Measurements from ENCODE around the gene ESRP2.
A peak's percentile ranks its signal among the peaks of the same experiment; 100 is the strongest.

Gene ESRP2

DNA sequence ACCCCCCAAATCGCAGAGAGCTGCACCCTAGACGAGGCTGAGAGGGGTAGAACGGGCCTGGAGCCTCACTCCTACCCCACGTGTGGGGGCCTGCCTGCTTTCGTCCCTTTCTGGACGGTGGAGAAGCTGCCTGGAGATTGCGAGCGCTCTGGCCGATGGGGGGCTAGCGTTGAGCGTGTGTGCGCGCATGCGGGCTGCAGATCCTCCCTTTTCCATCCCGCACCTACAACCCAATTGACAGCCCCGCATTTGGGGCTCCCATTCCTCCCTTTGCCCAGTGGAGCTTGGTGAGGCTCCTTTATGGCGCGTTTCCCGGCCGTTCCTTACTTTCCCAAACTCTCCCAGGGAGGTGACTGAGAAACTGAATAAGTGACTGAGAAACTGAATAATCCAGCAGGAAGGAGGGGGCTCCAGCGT, 907 bp upstream of the ESRP2 start:
- no peak for DNase-seq

DNA sequence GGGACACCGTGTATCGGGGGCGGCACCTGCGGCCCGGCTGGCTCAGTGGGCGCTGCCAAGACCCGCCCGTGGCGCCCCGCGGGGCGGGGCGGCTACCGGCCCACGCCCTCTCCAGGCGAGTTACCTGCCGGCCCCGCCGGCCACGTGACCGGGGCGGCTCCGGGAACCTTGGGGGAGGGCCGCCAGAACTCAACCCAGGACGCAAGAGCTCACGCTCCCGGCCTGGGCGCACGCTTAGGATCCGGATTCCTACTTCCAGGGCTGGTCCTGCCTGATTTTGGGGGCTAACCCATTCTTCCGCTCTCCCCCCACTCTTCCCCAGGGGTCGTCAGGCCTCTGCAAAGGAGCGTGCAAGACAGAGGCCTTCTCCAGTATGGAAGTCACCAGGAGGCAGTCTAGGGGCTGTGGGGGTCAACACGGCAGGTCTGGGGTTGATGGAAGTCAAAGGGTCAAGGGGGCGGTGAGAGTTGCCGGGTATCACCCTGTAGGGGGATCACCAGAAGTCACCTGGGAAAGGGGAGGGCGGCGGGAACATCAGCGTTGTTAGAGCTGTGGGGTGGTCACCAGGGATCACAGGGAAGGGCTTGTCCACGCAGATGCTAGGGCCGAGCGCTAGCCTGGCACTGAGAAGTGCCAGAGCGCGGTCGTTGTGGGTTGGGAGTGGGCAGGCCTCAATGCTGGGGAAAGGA, 354 bp upstream of the ESRP2 start:
- DNase-seq, result no peak

DNA sequence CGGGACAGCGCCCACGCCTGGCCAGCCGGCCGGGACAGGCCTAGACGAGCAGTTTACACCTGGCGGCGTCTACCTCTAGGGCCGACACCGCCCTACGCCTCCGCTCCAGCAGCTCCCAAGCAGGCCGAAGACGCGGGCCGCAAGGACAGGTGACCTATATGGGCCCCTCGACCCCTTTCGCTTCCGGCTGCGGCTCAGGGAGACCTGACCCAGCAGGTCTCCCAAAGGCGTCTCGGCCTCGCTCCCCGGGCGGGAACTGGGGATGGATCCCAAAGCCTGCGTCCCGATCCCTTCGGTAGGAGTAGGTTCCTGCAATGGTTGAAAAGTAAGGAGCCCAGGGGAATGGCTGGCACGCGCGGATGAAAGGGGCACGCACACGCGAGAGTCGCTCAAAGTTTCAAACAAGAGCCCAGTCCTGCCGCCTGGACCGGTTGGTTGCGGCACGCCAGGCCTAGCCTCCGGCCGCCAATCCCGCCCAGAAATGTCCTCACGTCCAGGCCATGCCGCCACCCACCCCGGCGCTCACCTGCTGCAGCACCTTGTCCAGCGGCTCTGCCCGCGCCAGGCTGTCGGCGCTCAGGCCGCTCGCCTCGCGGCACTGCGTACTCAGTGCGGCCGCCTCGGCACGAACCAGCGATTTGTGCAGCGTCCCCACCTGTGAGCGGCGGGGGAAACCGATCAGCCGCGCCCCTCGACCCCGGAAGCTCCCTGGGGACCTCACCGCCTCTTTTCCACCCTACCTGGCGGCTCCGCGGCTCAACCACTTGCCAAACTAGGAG, 630 bp downstream of the ESRP2 start:
- no peak for DNase-seq

DNA sequence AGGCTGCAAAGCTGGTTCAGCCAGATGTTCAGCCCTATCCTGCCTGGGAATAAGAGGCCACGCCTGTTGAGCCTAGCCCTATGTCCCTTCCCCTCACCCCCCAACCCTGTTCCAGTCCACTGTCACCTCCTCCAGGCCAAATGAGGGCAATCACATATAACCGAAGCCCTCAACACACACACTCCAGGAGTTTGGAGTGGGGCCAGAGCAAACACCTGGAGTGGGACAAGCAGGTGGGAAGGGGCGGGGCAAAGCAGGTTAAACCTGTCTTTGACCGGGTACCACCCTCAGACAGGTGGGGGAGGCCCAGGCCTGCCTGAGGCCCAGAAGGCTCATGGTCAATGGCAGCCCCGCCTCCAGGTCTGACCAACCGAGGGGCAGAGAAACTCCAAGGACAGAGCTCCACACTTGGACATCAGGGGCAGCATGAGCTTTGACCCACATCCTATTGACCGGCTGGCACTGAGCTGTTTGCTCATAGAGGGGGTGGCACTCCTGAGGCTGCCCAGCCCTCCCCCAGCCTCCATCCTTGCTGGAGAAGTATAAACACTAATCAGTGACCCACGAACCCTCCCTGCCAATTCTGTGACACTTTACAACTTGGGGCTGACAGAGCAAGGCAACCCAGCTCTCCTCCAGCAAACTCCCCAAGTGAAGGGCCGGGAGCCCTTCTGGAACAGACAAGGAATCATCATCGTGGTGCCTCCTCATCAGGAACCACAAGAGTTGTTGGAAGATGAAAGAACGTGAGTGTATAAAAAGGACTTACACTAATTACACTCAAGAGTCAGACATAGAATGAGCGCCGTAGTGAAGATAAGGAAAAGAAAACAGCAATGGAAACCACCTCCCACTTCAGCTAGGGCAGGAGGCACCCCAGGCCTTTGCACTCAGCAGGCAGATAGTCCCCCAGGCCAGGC, 1.5 kb downstream of the ESRP2 start:
- DNase-seq, result no peak

DNA sequence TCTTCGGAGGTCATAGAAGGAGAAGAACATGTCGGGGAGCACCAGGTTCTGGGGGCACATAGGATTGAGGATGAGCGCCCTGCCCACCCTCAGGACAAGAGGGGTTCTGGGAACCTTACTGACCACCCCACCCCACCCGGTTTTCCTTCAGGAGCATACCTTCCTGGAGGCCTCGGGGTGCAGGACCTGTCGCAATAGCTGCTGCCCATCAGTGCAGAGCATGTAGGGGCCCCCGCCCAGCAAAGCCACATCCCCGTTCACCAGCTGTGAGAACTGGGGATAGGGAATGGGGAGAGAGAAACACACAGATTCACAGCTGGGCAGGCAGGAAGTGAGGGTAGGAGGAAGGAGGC, 2.1 kb downstream of the ESRP2 start:
- DNase-seq, result no peak

DNA sequence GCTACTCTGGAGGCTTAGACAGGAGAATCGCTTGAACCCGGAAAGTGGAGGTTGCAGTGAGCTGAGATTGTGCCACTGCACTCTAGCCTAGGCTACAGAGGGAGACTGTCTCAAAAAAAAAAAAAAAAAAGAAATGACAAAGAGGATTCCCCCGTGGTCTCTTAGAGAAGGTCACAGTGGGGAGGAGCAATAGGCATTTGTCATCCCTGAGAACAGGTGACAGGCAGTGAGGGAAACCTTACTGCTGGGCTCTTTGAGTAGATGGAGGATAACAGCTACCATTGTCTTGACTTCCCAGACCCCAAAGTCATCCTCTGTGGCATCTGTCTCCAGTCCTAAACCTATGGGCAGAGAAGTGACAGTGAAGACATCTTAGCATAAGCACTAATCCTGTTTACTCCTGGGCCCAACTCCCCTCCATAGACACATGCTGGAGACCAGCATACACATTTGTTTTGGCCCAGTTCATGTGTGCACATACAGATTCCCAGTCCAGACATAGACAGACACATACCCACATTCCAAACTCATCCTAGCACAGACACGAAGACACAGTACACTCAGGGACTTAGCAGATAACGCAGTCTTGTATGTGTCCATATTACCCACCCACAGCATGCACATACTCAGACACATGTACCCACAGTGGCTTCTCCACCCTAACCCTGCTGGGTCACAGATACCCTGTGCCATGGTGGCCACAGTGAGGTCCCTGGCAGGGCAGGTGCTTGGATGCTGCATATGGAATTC, 2.7 kb downstream of the ESRP2 start:
- DNase-seq, result no peak

DNA sequence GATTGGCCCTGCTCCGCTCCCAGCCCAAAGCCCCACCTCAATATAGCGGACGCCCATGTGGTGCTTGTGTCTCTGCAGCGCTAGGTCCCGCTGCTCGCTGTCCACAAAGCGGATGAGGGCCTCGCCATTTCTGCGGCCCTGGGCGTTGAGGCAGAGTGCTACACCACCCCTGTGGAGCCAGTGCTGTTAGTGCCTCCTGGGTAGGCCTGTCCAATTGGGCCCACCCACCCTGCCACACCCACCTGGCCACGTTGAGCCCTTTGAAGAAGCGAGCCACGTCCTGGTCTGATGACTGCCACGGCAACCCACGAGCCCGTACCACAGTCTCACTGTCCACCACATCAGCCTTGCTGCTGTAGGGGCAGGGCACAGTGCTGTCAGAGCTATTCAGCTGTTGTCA, 3.6 kb downstream of the ESRP2 start:
- DNase-seq, result no peak

DNA sequence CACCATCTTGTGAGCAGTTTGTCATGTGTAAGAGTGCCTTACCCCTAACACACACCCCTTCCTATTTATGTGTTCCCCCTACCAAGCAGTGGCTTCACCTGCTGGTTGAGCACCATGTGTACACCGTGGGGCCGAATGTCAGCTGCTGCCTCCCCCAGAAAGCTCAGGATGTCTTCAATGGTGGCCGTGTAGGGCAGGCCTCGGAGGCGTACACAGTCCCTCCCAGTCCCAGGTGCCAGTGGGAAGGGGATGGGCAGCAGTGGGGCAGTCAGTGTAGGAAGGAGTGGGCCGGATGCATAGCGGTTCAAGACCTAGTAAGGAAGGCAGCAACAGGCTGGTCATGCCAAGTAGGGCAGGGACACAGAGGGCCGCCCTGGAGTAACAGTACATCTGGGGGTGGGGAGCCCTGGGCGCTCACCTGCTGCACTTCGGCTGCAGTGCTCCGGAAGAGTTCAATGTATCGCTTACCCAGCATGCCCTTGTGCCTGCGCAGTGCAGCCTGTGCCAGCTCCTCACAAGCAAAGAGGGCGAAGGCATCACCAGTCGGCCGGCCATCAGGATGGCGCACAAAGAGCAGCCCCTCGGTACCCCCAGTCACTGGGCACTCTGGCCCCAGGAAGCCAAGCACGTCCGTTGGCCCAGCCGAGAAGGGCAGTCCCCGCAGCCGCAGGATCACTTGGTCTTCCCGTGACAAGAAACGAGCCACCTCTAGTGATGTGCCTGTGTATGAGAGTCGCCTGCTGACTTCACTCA, 4.4 kb downstream of the ESRP2 start:
- no peak for DNase-seq

DNA sequence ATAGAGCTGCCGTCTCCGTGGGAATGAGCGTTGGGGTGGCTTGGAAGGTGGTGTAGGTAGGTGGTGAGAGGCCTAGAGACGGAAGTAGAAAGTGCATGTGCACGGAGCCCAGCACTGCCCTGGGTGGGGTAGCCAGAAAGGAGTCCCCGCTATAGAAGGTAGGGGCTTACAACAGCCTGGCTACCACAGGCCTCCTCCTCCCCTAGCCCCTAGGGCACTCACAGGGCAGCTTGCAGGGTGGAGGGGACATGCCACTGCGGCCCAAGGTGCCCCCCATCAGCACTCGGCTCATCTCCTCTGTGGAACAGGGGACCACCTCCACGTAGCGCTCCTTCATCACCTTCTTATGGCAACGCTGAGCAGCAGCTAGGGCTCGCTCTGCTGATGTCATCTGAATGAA, 5.0 kb downstream of the ESRP2 start:
- DNase-seq, result no peak

DNA sequence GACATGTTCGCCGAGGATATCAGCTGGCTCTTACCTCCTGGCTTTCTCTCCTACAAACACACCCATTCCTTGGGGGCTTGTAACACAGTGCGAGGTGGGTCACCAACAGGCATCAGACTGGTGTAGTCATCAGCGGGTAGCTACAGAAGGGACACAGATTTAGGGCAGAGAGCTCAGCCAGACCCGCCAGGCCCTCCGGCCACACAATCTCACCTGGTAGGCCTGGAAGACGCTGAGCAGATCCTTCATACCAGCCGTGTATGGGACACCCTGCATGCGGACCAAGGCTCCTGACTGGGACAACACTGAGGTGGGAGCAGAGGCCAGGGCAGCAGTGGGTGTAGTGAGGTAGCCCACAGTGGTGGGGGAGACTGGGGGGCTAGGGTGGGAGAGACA, 5.8 kb downstream of the ESRP2 start:
- DNase-seq, result no peak

DNA sequence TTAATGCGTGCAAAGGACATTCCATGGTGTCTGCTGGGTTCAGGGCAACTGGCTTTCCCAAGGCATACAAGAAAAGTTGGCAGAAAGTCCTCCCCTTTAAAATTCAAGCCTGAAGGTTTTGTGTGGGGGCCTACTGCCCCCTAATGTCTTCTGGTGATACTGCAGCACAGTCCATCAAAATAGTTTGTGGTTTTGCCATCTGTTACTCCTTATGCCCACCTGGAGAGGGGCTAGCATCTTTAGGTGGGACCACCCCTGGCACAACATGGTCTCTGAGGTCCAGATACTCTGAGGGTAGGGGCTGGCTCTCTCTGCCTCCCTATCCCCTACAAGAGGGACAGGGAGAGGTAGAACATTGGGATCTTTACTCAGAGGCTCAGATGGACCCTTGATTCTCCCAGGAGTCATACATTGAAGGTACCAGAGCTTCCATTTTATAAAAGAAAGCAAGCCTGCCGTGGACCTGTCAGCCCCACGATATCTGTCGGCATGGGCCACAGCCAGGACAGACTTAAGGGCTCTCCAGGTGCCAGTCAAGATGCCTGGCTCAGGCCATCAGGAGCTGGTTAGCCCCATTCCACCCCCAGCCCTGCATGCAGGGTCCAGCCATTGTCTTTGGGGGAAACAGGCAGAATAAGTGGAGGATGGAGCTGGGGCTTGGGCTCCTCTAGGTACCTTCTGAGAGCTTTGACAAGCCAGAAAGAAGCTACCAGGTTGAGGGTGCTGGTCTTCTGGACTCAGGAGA, 6.3 kb downstream of the ESRP2 start:
- peak in 1 of 2 experiments; percentile 45 for DNase-seq

DNA sequence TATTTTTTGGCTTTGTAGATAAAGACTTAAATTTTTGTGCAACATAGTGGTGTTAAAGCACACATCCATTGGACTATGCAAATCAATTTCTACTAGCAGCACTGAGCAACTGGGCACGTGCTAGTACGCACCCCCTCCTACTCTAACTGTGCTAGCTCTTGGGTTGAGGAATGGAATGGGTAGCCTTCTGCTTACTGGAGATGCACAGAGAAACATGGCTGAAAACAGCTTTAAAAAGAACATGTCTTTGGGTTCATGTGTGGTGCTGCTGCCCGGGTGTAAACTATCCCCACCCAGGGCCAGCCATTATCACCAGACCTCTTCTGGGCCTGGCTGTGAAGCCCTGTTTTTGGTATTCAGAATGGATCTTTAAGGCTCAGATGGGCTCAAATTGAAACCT, 7.3 kb downstream of the ESRP2 start:
- no peak for DNase-seq

DNA sequence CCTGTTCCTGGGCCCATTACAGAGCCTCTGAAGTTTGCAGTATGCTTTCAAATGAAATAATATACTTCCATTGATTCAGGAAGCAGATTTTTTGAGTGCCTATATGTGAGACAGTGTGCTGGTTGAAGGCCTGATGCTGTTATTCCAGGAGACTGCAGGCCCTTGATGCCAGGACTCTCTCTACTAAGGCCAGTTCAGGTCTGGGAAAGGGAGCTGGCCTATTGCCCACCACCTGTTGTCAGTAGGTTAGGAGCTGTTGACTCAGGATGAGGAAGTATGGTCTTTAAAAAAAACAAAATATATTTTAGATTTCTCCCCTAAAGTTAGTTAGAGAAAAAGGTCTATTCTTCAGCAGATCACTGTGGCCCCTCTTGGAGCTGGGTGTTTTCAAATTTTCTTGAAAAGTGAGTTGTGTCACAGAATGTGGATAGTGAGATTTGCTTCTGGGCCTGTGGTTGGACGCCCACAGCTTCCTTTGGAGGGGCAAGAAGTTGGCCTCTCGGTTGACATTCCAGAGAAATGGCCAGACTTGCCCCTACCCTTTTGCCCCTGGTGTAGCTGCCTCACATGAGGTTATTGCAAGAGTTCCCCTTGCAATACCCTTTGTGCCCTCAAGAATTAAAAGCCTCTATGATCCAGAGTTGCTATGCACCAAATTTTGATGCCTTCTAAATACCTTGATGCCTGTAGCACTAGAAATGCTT, 7.9 kb downstream of the ESRP2 start:
- DNase-seq, result no peak

DNA sequence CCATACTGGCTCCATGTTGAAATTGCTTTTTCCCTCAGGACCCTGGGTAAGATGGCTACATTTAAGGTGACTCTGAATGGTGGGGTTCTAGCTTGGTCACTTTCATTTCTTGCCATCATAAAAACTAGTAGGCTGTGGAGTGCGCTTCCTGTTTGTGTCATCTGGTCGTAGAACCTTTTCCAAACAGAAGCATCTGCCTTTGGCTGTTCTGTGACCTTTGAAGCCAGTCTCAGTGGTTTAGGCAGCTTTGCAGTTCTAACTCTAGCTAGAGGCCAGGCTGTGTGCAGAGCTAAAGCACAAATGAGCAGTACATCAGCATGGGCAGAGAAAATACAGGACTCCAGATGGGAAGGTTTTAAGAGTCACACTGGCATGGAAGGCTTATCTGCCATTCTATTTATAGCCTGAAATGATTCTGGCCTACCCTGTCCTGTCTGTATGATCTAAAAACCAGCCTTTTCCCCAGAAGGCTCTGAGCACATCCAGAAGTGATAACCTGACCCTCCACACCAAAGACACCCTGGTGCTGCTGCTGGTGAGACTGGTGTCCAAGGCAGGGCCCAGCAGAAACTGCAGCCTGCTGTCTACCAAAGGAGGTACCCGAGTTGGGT, 8.6 kb downstream of the ESRP2 start:
- no peak for DNase-seq

DNA sequence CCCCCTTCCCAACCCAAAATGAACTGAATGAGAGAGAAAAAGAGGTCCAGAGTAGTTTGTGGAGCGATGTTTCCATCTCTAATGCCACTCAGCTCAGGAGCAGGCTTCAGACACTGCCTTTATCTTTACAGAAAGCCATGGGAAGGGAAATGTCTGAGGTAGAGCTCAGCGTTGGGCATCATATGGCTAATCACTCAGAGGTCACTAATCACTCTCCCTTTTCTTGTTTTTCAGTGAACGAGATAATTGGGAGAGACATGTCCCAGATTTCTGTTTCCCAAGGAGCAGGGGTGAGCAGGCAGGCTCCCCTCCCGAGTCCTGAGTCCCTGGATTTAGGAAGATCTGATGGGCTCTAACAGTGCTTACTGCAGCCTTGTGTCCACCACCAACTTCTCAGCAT, 9.8 kb downstream of the ESRP2 start:
- DNase-seq, result no peak

DNA sequence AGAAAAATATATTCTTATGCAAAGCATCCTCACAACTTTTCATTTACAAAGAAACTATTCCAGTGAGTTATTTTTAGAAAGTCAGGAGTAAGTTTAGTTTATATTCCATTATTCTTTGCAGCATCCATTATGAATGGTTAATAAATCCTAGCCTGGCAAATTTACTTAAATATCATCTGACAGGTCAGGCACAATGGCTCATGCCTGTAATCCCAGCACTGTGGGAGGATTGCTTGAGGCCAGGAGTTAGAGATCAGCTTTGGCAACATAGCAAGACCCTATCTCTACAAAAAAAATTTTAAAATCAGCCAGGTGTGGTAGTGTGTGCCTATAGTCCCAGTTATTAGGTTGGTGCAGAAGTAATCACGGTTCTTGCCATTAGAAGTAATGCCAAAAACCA, 12.9 kb downstream of the ESRP2 start:
- no peak for DNase-seq

DNA sequence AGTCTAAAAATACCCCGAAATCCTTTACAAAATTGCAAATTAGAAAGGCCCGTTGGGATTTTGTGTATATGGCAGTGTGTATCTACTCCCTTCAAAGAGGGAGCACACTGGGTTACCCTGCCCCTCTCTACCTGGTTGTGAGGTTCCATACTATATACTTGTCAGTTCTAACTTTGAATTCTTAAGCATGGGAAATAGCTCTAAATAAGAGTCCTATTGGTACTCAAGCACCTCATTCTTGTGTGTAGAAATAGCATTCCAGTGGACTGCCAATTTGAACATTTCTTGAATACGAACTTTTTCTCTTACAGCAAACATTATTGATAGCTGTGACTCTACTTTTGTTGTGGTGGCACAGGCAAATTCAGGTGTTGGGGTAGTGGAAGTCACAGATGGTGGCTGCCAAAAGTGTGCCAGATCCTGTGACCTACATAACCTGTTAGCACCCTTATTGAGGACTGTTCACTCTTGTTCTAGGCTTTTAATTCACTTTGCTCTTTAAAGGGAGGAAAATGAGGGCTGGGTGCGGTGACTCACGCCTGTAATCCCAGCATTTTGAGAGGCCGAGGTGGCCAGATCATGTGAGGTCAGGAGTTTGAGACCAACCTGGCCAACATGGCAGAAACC, 16.1 kb downstream of the ESRP2 start:
- DNase-seq, result no peak

DNA sequence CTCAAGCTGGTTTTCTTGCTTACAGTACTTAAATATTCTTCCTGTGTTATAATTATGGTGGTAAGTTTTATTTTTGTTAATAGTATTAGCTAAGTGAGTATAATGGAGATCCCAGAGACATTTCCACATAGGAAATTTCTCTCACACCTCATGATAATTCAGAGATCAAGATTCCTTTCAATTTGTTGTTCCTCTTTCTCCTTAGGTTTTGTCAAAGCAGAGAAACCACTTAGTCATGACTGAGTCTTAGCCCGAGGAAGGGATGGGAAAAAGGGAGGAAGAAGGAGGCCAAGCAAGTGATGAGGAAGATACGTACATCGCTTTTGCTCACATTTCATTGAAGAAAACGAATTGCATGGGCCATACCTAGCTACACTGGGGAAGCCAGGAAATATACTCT, 18.4 kb downstream of the ESRP2 start:
- no peak for DNase-seq

DNA sequence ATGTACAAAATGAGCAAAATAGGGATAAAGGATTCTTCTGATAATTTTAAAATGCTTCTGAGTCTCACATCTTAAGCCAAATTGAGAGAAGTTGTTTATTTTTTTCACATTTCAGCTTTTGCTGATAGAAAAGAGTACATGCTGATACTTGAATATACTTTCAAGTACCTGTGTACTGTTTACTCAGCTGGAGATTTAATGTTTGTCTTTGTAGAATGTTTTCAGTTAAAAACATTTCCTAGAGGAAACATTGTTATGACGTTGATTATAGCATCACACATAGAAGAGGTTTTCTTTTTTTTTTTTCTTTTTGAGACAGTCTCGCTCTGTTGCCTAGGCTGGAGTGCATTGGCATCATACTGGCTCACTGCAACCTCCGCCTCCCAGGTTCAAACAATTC, 19.7 kb downstream of the ESRP2 start:
- DNase-seq, result no peak

DNA sequence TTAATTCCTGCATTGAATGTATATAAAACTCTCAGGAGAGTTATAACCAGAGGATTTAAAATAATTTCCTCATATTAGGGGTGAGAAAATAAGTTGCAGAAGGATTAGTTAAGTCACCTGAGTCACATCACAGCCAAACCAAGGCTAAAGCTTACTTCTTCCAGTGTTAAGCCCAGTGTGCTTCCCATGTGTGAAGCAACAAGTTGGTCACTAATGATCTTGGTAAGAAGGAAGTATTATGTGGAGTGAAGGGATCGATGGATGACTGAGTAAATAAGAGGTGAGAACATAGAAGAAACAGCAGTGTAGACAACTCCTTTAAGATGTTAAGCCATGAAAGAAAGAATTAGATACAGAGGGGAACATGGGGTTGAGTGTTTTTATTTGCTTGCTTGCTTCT, 20.6 kb downstream of the ESRP2 start:
- no peak for DNase-seq

Data from NCI-H446 (cell line).